GM18870 (cell line): ENCODE results near the gene KRT7.

Source experiments
- ATAC-seq: cut with Tn5 transposase; IDR thresholded peaks from one replicate; pipeline ENCODE4 v1.9.1; 2021; ENCODE audit warnings: moderate library complexity; ENCODE audit not compliant: unreplicated experiment

KRT7 gene

DNA sequence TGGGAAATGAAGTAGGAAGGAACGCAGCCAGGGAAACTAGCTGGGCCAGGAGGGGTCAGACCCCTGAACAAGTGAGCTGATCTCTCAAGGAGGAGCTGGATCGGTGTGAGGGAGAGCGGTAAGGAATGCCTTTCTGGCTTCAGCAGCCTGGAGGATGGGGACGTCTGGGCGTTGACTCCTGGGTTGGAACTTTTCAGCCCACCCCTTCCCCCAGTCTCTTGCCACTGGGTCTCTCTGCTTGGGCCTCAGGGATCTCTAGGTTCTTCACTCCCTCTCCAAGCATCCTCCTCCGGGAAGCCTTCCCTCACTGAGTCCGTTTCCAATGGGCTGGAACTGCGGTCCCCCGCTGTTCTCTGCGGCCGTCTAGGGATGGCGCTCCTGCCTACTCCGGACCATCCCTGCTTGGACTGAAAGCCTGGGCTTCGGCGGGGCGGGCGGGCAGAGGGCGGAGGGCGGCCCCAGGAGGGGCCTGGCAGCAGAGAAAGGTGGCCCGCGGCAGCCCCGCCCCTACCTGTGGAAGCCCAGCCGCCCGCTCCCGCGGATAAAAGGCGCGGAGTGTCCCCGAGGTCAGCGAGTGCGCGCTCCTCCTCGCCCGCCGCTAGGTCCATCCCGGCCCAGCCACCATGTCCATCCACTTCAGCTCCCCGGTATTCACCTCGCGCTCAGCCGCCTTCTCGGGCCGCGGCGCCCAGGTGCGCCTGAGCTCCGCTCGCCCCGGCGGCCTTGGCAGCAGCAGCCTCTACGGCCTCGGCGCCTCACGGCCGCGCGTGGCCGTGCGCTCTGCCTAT, at the start of gene KRT7:
KRT7 (plus strand) TSS at position 570 of the 788 bp plus-strand sequence; CDS start at position 624, 54 bp downstream.
- no peak for ATAC-seq

GRCh38 chr12:52183544-52183910, 49.5 kb upstream of the KRT7 start:
- ATAC-seq, result no peak

DNA sequence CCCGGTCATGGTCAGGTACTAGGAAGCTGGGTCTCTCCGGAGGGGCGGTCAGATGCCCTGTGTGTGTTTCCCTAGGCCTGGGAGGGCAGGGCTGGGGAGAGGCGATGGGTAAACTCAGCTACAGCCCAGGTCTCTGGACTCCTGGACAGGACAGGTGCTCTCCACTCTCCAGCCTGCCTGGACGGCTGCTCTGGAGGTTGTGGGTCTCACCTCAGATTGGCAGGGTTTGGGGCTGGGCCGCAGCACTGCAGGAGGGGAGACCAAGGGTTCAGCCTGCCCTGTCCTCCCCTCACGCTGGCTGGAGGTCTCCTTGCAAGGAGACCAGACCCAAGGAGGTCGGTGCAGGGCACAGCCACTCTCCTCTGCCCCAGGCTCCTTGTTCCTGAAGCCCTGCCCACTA, 49.1 kb upstream of the KRT7 start:
- ATAC-seq, result no peak

GRCh38 chr12:52184813-52185212, 48.2 kb upstream of the KRT7 start:
- no peak for ATAC-seq

DNA sequence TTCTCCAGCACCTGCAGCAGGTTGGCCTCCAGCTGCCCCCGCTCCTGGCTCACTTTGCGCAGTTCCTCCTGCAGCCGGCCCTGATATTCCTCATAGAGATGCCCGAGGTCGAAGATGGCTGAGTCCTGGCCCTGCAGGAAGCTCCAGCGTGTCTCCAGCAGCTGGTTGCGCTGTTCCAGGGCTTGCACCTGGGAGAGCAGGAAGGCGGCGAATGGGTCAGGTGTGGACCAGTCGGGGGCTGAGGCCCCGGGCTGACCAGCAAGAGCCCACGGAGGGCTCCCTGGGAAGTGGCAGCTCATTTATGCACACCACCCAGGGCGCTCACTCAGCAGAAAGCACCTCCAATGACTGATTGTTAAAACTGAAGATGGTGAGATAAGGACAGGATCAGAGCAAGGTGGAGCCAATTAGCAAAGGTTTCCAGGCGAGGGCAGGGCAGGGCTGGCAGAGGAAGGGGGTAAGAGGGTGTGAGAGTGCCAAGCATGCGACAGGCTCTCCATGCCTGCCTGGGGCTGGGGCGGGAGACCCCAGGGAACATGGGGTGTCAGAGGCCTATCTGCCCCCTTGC, 47.6 kb upstream of the KRT7 start:
- no peak for ATAC-seq

GRCh38 chr12:52186118-52186840, 46.8 kb upstream of the KRT7 start:
- ATAC-seq, result no peak

- ATAC-seq, result no peak
Observed at GRCh38 chr12:52187206-52187605, 45.8 kb upstream of the KRT7 start.

DNA sequence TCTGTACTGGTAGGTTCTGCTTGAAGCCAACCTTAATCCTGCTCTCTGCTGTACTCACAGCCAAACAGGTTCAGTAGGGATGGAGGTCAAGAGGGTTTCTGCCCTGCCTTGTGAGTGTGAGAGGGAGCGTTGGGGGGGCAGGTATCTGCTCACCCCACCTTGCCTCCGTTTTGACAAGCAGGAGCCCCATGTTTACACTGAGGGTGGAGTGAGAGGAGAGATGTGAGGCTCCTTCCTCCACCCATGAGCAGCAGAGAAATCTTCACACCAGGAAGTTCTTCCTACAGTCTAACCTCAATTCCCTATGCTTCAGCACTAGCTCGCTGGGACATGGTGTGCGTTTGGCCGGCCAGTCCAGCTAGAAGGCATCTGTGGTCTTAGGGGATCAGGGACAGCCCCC, 45.4 kb upstream of the KRT7 start:
- ATAC-seq, result no peak

- ATAC-seq, result no peak
Observed at GRCh38 chr12:52188658-52189057, 44.4 kb upstream of the KRT7 start.

DNA sequence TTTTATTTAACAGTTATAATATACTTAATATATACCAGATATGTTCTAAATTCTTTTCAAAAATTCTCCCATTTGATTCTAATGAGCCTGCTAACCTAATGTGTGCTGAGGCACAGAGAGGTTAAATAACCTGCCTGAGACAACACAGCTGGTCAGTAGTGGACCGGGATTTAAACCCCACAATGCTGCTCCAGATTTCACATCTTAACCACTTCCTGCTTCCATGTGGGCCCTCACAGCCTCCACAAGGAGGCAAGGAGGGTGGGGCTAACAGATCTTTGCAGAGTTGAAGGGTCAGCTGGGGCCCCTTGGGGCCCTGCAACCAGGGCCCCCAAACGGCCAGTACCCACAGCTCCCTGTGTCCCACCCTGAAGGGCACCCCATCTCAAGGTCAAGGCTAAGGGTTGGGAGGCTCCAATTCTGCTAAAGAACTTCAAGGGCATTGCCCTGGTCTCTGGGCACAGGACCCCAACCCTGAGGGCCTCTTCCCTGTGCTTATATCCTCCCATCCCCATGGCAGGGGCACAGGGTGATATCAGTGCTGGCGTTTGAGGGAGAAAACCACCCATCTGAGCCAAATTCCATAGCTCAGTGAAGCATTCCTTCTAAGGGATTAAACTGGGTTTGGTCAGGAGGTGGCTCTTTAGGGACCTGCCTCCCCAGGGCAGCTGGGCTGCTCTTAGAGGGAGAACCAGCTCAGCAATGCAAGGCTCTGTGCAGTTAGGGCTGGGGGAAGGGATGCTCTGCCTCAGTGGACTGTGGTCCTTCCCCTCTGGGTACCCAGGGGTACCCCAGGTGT, 43.5 kb upstream of the KRT7 start:
- ATAC-seq, result no peak

DNA sequence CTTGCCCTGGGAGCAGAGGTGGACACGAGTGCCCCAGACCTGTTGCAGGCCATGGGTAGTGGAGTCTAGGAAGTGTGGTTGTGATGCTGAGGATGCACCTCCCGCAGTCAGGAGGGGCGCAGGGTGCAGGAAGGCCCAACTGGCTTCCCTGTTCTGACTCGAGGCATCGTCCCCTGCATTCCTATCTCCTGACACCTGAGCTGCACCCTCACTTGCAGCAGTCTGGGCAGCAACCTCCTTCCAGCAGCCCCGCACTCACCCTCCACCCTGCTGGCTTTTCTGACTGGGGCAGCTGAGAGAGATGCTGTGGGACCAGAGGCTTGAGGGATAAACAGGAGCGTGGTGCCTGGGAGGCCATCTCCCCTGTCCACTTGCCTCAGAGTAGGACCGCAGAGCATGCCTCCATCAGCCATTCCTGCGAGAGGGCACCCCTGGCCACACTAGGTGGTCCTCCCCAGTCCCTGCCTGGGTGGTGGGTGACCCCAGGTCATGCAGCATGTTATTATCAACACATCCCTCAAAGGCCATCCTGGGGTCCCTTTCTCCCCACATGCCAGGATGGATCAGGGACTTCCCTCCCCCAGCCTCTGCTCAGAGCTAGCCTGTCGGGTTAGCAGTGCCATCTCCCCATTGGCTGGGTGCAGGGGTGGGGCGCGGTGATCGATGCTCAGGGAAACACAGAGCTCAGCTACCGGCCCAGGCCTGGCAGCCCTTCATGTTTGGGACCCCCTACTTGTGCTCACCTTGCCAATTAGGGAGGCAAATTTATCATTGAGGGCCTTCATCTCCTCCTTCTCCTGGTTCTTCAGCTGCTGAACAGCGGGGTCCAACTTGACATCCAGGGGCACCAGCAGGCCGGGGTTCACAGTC, 41.9 kb upstream of the KRT7 start:
- no peak for ATAC-seq

GRCh38 chr12:52191841-52192791, 40.9 kb upstream of the KRT7 start, which contains the start of gene KRT80:
Gene KRT80 (minus strand): TSS chr12:52192014. CDS start chr12:52191902, 112 bp downstream.
- ATAC-seq, result no peak

DNA sequence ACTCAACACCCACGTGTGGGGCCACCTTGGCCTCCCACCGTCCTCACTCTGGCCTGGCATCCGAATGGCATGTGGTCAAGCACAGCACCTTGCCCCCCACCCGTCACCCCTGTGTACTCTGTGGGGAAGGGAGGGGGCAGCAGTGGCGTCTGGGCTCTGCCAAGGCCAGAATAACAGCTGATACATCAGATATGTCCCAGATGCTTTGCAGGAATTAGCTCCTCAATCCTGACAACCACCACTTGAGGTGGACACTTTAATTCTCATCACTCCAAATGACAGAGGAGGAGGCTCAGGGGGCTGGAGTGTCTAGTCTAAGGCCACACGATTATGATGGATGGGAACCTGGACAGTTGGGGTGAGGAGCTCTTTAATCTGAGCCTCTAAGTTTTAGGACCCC, 39.5 kb upstream of the KRT7 start:
- ATAC-seq, result no peak

GRCh38 chr12:52193991-52194390, 39.1 kb upstream of the KRT7 start:
- ATAC-seq, result no peak

DNA sequence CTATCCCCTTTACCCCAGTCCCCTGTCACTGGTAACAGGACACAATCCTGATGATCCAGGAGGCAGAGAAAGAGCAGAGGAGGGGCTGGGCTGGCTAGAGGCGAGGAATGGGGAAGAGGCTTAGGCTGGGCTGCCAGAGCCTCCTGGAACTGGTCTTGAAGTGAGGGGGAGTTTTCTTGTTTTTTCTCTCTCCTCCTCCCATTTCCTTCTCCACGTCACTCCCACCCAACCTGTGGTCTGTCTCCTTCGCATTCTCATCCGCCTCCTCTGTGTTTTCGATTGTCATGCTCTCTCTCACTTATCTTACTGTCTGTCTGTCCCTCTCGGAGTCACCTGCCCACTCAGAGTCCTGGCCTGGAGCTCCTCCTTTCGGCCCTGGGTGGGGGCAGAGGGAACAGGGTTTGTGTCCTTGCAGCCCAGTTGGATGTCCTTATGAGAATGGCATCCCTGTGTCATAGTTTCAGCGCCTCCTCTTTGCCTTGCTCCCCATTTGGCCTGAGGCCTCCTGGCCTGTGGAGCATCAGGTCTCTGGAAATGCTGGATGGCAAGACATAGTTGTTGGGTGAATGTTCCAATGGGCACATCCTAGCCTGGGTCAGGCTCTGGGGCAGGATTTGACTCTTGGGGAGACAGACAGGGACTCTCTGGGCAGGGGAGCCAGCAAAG, 37.8 kb upstream of the KRT7 start:
- no peak for ATAC-seq

- no peak for ATAC-seq
Observed at GRCh38 chr12:52197371-52198231, 35.4 kb upstream of the KRT7 start.

DNA sequence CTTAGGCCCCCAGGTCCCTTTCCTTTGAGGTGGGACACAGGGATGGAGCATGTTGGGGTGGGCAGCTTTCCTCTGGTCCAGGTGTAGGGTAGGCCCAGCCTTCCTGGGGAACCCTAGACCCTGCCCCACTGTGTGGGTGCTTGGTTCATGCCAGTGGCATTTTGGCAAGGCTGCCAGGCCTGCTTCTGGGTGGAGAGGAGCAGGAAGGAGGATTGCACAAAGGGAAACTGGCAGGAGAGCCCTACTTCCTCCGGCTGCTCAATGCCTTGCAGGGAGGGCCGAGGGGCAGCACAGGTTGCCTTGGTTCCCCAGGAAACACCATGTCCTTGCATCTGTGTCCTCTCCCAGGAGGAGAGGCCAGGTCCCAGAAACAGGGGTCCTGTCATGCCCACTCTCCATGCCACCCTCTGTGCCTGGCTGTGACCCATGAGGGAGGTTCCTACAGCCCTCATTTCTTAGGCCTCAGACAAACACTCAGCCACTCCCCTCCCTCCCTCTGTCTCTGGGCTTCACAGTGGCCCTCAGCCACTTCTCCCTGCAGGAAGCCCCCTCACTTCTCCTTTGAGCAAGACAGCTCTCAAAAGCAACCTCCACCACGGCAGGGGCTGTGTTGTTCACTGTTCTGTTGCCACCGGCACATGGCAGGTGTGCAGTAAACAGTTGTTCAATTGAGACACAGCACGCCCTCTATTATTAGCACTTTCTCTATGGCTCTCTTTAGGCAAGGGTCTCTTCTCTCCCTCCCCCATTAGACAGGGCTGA, 34.4 kb upstream of the KRT7 start:
- ATAC-seq, result no peak
